GM12875 (cell line): ENCODE measurements around the gene DIP2C.

Experiments
- H3K4me3 ChIP-seq: one replicate; pipeline ENCODE4 v1.5.1; 2011; ENCODE audit warnings: low read depth, low read length, control low read depth
- CTCF ChIP-seq: IDR thresholded peaks from 2 replicates; pipeline ENCODE4 v1.5.1; 2011; ENCODE audit warnings: low read depth, mild to moderate bottlenecking, control low read depth, inconsistent platforms, low read length, moderate library complexity, borderline replicate concordance; ENCODE audit not compliant: insufficient read depth

The DIP2C gene

DNA sequence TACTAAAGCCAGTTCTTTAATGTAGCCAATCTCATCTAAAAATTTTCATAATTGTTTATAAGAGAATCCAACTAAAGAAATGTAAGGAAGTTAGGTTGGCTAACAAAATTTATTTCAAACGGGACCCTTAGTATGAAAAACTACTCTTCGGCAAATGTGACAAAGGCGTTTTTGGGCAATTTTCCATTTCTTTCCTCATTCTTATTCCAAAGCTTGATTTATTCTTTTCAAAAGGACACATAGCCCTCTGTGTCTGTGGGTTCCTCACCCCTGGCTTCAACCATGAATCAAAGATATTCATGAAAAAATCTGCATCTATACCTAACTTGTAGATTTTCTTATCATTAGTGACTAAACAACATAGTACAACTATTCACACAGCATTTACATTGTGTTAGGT is 358.3 kb downstream of the DIP2C start:
- TF ChIP-seq CTCF, result no peak
- no peak overlapping the region for H3K4me3 ChIP-seq

DNA sequence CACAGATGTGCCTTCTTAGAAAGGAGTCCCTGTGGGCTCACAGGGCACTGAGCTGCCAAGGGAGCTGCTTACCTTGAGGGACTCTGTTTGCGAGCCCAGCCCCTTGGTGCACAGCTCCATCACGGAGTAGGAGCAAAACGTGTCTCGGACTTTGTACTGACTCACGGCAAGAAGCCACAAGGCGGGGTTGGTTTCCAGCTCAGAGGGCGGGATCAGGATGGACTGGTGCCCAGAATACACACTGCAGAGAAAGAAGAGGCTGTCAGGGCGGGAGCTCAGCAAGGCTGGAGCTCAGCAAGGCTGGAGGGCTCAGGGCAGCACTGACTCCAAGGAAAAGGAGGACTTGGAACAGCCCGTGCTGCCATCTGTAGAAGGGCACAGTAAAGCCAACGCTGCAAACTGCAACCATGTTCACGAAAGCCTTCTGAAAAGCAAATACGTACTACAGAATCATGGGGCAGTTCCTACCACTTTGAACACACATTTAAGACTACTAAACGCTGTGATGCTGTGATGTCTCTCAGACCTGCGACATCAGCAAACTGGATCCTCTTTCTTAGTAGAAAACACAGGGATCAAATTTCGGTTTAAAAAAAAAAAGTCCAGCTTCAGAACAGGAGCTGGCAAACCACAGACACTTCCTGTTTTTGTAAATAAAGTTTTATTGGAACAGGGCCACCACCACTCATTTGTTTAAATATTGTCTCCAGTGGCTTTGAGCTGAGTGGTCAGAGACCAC is 359.9 kb downstream of the DIP2C start:
- no peak overlapping the region for H3K4me3 ChIP-seq
- no peak for TF ChIP-seq CTCF

- H3K4me3 ChIP-seq, result no peak overlapping the region
- no peak for TF ChIP-seq CTCF
Measured at GRCh38 chr10:327889-328852, 361.3 kb downstream of the DIP2C start.

GRCh38 chr10:326894-327635 is 362.4 kb downstream of the DIP2C start:
- no peak for TF ChIP-seq CTCF
- H3K4me3 ChIP-seq, result no peak overlapping the region

DNA sequence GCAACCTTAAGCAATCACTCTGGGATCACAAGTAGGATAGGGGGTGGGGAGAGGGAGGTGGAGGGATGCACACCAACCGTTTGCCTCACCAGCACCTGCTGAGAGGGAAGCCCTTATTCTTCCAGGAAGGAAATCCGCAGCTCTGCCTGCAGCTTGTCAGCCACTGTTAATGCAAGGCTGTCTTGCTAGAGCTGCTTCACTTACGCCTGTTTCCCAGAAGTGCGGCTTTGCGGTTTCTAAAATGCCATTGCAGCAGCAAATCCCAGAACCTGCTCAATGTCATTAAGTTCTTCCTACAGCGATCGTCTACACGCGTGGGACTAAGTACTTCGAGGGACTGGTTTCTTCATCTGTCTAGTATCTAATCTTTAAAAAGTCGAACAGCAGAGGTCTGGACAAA is 363.1 kb downstream of the DIP2C start:
- H3K4me3 ChIP-seq, result no peak overlapping the region
- TF ChIP-seq CTCF, result no peak

DNA sequence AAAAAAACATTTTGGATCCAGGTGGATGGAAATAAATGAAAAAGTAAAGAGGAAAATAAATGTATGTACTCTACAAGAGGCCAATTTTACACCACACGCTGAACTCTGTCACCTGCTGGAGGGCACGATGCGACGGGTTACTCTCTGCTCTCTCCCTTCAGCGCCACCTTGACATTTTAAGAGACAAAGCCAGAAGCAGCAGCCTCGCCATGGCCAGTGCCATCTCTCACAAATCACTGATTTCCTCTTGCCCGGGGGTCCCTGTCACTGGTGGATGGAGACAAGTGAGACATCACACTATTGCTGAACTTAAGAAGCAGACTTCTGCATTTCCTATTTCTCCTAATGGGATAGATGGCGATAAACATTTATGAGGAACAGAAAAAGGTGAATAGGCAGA is 364.2 kb downstream of the DIP2C start:
- TF ChIP-seq CTCF, result no peak
- no peak overlapping the region for H3K4me3 ChIP-seq
